B cell (primary cell): ENCODE measurements around the gene APOE.
"Not testable (repeated sequence)": the region's sequence is repeated elsewhere in the genome, so short reads cannot be mapped to it uniquely, and the experiment has no call there.

Experiments used
- EZH2 ChIP-seq: IDR thresholded peaks from 2 replicates; pipeline ENCODE4 v1.6.1; 2012; ENCODE audit warnings: borderline replicate concordance, low read depth, mild to moderate bottlenecking, moderate library complexity, low read length; ENCODE audit not compliant: insufficient read depth, poor library complexity, severe bottlenecking
- TF ChIP-seq, protein P1 (sequence below): fragments of 200-600 bp; IDR thresholded peaks from one replicate; pipeline ENCODE4 v1.8.0; 2022; ENCODE audit warnings: antibody characterized with exemption, mild to moderate bottlenecking

DNA sequence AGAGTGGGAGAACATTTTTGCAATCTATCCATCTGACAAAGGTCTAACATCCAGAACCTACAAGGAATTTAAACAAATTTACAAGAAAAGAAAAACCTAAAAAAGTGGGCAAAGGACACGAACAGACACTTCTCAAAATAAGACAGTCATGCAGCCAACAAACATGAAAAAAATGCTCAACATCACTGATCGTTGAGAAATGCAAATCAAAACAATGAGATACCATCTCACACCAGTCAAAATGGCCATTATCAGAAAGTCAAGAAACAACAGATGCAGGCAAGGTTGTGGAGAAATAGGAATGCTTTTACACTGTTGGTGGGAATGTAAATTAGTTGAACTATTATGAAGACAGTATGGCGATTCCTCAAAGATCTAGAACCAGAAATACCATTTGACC is 44.0 kb upstream of the APOE start:
- TF ChIP-seq EZH2 = not testable (repeated sequence)
- TF ChIP-seq, protein P1, sequence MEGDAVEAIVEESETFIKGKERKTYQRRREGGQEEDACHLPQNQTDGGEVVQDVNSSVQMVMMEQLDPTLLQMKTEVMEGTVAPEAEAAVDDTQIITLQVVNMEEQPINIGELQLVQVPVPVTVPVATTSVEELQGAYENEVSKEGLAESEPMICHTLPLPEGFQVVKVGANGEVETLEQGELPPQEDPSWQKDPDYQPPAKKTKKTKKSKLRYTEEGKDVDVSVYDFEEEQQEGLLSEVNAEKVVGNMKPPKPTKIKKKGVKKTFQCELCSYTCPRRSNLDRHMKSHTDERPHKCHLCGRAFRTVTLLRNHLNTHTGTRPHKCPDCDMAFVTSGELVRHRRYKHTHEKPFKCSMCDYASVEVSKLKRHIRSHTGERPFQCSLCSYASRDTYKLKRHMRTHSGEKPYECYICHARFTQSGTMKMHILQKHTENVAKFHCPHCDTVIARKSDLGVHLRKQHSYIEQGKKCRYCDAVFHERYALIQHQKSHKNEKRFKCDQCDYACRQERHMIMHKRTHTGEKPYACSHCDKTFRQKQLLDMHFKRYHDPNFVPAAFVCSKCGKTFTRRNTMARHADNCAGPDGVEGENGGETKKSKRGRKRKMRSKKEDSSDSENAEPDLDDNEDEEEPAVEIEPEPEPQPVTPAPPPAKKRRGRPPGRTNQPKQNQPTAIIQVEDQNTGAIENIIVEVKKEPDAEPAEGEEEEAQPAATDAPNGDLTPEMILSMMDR = not testable (repeated sequence)
